NCI-H460 (cell line): ENCODE data around the gene DMAP1. TPM values are rescaled to one million over a fixed set of nuclear protein-coding genes. Genes with fewer than 3 reads are reported as not detected.

Source experiments
- small RNA-seq, 2 experiments: library from RNA; depleted of rRNA; stranded (forward); fragments of <200 nt; gene quantifications; one replicate each; pipeline ENCODE3, GENCODE V24; 2014
- total RNA-seq: library from RNA; depleted of rRNA; stranded (reverse); fragments of >200 nt; shearing (Covaris generic); gene quantifications from 2 replicates; pipeline ENCODE4 v1.2.3, GENCODE V29; 2014; rRNA removed

DMAP1 gene
- total RNA-seq, 1 experiment from 2014 or later = 12.7 TPM

Small RNA genes within 50 kb of the gene (small RNA-seq; reads per million reads assigned to genes)
- gene AL035417.1 = 0 reads per million in 2 experiments

Other genes with a start within 250 kb of the DMAP1 start
- gene DPH2, start 243.5 kb upstream of the DMAP1 start, total RNA-seq = 28.1 and 28.9 TPM in 2 replicates
- 109 and 124 TPM in 2 replicates for gene ATP6V0B, start 238.5 kb upstream of the DMAP1 start, total RNA-seq
- gene B4GALT2, start 234.3 kb upstream of the DMAP1 start, total RNA-seq = 38.6 and 46.2 TPM in 2 replicates
- gene CCDC24, start 221.9 kb upstream of the DMAP1 start, total RNA-seq = 1.0 and 1.2 TPM in 2 replicates
- gene SLC6A9, start 182.0 kb upstream of the DMAP1 start, total RNA-seq = 12.1 and 12.9 TPM in 2 replicates
- not detected in 2 replicates for gene KLF17, start 94.7 kb upstream of the DMAP1 start, total RNA-seq
- not detected in 2 replicates for gene KLF18, start 71.8 kb upstream of the DMAP1 start, total RNA-seq
- gene ERI3, start 141.8 kb downstream of the DMAP1 start, total RNA-seq = 46.7 and 52.4 TPM in 2 replicates
- 60.9 and 65.9 TPM in 2 replicates for gene RNF220, start 191.8 kb downstream of the DMAP1 start, total RNA-seq